HG02610 (cell line): ENCODE data around the gene GAK.

ENCODE experiments used
- ATAC-seq: cut with Tn5 transposase; IDR thresholded peaks from one replicate; pipeline ENCODE4 v1.9.1; 2021; ENCODE audit warnings: mild to moderate bottlenecking, moderate library complexity; ENCODE audit not compliant: unreplicated experiment

Gene GAK

DNA sequence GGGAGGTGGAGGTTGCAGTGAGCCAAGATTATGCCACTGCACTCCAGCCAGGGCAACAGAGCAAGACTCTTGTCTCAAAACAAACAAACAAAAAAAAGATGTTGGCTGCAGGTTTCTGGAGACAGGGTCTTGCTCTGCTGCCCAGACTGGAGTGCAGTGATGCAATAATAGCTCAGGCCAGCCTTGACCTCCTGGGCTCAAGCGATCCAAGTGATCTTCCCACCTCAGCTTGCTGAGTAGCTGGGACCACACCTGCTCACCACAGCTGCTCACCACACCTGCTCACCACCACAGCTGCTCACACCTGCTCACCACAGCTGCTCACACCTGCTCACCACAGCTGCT lies 76.3 kb downstream of the GAK start:
- ATAC-seq: no peak

DNA sequence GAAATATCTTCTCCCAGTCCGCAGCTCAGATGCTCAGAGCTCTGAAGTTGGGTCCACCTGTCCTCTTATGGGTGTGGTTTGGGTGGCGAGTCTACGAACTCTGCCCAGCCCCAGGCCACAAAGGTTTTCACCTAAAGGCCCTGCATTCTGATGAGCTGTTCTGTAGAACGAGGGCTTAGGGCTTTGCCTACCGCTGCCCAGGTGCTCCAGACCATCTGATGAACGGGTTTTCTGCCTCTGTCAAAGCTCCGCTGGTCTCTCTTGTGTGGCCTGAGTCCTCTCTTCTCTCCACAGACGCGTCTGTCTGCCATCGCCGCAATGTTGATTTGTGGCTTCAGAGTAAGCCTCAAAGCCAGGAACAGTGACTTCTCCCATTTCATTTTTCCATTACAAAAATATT lies 77.8 kb downstream of the GAK start:
- ATAC-seq: no peak

DNA sequence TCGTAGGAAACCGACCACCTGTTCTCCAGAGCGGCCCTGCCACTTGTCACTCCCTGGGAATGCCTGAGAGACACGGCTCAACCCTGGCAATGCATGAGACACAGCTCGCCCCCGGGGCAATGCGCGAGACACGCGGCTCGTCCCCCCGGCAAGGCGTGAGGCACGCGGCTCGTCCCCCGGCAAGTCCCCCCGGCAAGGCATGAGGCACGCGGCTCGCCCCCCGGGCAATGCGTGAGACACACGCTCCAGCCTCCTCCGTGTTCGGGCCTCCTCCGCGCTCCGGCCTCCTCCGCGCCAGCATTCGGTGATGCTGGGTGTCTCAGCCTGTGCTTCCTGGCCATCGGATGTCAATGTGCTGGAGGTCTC lies 78.7 kb downstream of the GAK start:
- ATAC-seq: no peak

DNA sequence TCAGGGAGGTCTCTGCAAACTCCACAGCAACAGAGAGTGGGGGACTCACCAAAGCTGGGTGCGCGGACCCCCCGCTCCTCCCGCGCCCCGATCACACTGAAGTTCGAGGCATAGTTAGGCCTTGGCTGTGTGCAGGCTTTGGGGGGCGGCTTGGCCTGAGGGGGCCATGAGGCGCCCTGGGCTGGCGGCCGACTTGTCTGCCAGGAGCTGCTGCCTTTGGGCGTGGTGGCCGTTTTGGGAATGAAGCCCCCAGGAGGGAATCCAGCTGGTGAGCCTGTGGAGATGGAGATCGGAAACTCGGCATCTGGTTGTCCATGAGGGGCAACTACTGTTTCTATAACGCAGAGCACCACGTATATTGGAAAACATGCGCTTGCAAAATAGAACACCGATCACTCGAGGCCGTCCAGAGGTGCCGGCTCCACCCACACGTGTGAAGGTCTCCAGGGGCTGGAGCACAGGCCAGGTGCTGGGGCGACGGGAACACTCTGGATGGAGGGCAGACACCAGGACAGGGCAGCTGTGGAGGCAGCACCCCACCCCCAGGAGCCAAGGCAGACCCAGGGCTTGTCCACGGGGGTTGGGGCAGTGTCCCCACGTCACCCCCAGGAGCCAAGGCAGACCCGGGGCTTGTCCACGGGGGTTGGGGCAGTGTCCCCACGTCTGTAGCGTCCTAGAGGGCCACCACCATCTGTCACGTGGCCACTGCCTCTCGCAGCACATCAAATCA lies 80.2 kb downstream of the GAK start:
- ATAC-seq: no peak

DNA sequence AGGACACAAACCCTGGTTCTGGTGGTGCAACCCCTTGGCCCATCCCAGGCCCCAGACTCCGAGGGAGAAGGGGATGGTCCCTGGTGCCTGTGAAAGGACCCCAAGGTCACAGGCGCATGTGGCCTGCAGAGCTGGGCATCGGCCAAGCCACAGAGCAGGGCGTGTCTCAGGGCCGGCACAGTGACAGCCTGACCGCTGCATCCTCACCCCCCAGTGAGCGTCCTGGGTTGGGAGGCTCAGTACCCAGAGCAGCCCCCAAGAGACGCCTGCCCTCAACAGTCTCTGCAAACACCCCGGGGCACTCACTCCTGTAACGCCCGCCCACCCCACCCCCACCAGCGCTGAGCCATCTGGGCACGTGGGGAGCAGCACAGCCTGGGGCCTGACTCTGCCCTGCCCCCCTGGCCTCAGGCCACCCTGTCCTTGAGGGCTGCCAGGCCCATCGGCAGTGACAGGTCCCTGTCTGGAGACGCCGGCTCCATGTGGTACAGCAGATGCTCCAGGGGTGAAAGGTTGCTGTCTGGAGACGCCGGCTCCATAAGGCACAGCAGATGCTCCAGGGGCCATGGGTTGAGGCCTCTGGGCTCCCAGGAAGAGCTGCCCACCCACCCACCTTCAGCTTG lies 81.7 kb downstream of the GAK start:
- no peak for ATAC-seq

DNA sequence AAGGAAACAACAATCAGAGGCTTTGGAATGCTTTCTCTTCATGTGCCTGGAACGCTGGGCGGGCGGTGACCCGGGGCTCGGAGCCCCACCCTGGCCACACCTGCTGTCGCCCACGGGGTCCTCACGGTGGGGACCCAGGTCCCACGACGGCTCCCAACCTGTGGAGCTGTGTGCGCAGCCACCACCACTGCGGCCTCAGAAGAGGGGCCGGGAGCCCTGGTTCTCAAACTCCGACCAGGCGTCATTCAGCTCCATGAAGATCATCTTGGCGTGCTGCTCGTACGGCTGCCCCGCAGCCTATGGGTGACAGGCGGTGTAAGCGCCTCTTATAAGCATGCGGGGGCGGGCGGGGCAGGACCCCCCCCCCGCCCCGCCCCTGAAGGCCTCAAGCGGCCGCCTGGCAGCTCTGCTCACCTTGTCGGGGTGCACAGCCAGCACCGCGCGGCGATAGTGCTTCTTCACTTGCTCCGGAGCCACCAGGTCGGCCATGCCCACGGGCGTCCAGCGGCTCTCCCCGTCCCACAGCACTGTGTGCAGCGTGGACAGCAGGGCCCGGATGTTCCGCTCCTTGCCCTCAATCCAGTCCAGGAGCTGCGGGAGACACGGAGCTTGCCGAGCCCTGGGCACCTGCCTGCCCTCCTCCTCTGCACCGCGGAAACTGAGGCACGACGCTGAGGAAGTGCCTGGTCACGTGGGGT lies 82.5 kb downstream of the GAK start:
- ATAC-seq: no peak

DNA sequence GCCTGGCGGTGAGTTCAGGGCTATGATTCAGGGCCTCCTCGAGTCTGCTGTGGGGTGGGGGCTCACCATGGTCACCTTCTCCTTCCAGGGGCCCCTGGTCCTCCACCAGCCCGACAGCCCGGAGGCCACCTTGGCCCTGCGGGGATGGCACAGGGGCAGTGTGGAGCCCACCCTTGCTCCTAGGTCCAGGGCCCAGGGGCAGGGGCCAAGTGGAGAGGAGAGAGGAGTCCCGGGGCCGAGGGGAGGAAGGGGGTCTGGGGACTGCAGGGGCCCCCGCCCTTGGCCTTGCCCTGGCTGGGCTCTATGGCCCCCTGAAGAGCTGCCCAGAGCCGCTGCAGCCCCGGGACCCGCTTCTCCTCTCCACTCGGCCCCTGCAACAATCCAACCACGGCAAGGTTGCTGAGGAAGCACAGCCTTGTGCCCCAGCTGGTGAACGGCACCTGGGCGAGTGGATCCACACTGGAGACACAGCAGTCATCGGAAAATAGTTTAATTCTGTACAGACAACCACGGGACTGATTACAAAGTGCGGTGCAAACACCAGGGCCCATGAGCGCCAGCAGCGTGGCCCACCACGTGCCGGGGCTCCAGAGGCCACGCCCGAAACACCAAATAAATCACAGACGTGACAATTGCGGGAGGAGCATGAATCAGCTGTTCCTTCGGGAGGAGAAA lies 83.2 kb downstream of the GAK start:
- ATAC-seq: no peak

DNA sequence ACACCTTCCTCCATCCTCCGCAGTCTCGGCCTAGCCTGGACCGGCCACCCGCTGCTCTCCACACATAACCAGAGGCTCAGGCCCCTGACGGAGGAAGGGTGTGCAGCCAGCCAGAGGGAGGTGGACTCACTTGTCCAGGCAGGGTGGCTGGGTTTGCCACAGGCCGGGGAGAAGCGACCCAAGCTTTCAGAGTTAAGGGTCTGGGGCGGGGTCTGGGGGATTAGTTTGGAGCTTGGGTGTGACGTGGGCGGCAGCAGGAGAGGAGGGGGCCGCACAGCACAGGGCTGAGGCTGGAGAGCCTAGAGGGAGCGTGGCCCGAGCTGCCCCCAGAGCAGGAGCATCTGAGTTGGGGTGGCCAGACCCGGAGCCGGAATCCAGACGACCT lies 83.8 kb downstream of the GAK start:
- no peak for ATAC-seq

DNA sequence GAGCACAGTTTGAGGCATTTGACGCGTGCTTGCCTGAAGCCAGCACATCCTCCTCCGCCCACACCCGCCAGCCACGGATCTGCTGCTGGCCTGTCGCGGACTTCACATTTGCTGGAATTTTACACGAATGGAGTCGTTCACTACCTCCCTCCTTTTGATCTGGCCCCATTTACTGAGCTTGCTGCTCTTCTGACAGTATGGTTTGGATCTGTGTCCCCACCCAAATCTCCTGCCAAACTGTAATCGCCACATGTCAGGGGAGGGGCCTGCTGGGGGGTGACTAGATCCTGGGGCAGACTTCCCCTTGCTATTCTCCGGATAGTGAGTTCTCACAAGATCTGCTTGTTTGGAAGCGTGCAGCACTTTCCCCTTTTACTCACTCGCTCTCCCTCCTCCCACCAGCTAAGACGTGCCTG lies 86.3 kb downstream of the GAK start:
- ATAC-seq: no peak

DNA sequence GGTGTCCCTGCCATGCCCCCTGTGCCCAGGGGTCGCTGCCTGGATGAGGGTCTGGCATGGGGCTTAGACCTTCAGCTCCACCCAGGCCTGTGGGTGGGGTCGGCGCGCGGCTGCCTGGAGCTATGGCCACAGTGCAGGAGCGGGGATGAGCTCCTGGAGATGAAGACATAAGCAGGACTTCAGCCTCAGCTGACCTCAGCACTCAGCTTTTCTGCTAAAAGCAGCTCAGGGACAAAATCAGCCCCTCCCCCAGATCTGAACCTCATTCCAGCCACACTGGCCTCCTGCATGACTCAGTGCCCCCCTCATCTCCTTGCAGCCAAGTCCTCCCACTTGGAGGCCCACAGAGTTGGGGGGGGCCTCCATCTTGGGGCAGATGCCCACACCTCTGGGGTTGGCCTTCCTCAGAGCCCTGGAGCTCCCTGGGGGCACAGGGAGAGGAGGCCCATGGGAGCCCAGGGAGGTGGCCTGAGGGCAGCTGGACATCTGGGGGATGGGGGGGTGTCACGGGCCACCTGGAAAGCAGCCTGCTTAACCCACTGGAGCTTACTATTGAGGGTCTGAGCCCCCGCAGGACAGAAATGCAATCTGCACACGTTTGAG lies 86.8 kb downstream of the GAK start:
- ATAC-seq: no peak

DNA sequence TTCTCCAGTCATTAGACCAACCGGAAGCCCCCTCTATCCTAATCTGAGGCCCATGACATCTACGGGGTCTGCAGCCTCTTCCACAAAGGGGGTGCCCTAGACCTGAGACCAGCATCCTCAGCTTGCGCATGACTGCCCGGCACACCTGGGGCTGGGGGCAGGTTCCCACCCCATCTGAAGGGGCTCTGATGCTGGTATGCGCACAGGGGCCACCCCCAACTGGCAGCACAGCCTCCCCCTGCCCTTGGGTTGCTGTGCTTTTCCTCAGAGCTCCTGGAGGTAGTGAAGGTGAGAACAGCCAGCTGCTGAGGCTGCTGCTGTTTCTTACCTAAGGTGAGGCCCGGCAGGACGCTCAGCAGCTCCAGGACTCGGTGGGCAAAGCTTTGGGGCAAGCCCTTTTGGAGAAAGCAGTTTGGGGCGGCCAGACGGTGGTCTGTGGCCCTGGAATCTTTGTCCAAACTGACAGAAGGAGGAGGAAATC lies 87.3 kb downstream of the GAK start:
- no peak for ATAC-seq

DNA sequence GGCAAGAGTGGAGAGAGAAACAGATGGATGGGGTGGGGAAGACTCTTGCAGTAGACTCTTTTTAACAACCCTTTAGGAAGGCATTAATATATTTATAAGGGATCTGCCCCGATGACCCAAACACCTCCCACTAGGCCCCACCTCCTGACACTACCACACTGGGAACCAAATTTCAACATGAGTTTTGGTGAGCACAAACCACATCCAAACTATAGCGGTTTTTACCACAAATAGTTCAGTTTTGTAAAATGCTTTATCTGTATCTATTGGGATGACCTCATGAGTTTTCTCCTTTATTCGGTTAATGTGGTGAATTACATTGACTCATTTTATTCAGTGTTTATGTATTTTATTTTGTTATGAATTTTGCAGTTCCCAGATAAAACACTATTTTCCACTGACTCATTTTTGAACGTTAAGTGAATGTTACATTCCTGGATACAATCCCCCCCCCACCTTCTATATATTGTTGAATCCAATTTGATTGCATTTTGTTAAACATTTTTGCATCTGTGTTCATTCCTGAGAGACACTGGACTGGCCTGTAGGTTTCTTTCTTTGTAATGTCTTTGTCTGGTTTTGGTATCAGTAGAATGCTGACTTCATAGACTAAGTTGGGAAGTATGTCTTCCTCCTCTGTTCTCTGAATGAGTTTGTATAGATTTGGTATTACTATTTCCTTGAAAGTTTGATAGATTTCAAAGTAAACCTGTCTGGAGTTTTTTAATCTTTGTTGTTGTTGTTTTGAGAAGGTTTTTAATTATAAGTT lies 92.3 kb downstream of the GAK start:
- ATAC-seq: no peak

DNA sequence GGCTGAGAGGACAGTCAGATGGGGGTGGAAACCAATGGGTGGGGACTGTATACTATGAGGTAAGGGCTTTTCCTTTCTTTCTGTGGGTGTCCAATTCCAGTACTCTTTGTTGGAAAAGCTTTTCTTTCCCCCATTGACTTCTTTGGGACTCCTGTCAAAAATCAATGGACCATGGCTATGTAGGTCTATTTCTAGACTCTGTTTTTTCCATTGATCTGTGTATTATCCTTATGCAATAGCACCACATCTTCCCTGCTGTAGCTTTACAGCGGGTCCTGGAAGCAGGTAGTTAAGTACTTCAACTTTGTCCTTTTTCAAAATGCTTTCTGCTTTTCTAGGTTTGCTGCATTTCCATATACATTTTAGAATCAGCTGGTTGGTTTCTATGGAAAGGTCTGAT lies 94.3 kb downstream of the GAK start:
- no peak for ATAC-seq

DNA sequence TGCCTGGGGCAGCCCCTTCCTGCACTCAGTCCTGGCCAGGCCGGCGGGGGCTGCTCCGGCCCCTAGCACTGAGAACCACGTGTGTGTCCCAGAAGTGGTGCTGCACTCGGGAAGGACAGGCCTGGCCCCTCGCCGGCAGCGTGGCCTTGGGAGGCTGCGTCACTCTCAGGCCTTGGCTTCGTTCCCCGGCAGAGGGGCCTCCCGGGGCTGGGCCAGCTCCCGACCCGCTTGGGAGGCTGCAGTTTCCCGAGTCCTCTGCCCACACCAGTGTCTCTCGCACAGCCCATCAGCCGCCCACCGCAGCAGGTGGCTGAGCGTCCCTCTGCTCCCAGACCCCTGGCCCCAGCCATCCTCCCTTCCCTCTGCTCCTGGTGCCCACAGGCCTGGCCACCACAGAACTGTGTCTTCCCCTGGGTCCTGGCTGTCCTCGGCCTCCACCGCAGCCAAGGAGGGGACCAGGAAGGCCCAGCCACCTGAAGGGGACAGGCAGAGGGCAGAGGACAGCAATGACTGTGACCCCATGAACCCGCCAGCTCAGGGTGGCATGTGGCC lies 95.3 kb downstream of the GAK start:
- no peak for ATAC-seq

DNA sequence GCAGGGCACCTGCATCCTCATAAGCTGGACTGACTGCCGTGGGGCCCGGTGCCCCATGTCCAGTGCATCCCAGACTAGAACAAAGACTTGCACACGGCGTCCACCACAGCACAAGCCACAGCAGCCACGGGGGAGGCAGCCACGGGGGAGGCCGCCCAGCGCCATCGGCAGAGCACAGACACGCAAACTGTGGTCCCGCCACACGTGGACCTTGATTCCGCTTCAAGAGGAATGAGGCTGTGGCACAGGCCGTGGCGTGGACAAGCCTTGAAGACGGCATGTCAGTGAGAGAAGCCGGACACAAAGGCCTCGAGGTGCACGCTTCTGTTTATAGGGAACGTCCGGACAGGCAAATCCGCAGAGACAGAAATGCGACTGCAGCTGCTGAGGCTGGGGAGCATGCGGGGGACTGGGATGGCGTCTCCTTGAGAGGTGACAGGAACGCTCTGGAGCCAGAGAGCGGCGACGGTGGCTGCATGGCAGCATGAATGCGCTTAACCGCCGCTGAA lies 96.1 kb downstream of the GAK start:
- no peak for ATAC-seq

DNA sequence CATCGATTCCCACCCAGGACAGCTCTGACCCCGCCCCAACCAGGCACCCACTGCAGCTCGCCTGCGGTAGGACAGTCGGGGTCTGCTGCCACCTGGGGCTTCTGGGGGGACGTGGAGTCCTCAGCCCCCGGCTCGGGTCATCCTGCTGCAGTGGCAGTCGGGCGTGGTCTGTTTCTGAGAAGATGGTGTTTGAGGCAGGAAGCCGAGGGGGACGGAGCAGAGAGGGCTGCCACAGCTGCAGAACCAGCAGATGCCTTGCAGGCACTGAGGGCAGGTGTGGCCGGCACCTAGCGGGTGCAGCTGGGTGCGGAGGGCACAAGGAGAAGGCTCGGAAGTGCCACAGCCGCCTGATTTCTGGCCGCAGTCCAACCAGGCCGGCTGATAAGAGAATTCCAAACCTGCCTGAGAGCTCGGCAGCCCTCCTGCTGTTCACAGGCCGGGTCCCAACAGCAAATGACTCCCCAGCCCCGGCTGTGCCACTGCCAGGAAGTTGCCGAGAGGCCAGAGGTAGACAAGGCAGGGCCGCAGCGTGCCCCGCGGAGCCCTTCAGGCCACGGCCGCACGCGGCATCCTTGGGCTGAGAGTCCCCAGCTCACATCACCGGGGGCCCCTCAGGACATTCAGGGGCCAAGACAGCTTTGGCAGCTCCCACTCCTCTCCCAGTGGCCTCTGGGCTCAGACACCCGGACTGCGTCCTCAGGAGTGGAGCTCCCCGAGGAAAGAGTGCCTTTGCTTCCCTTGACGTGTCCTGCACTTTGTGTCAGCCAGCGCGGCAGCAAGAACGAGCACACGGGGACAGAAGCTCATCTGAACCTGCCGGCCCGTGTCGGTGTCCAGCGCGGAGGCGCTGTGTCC lies 96.7 kb downstream of the GAK start:
- no peak for ATAC-seq

DNA sequence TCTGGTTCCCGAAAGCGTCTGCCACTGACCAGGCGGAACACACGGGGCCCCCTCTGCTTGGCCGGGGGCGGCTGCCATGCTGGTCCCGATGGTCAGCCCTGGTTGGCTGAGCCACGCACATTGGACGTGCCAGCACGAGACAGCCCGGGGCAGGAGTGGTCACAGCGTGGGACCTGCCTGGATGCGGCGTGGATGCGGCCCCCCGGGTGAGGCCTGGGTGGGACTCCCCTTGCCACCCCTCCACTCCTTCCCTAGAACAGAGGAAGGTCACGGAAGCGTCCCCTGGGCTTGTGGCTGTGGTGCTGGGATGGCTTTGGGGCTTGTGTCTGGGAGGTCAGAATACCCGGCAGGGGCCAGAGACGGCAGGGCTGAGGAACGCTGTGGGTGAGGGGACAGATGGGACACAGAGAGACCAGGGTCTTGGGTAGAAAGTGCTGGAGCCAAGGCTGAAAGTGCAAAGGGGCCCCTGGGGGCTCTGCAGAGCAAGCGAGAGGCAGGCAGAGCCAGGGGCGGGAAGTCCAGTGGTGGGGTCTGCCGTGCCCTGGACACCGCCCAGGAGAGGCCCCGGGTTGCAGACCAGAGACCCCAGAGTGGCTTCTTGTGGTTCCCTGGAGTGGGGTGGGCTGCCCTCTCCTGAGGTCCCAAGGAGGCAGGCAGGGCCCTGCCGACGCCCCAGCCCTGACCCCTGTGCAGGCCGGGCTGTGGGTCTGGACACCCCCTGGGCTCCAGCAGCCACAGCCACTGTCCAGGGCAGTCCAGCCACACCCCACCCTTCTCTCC lies 97.6 kb downstream of the GAK start:
- no peak for ATAC-seq

DNA sequence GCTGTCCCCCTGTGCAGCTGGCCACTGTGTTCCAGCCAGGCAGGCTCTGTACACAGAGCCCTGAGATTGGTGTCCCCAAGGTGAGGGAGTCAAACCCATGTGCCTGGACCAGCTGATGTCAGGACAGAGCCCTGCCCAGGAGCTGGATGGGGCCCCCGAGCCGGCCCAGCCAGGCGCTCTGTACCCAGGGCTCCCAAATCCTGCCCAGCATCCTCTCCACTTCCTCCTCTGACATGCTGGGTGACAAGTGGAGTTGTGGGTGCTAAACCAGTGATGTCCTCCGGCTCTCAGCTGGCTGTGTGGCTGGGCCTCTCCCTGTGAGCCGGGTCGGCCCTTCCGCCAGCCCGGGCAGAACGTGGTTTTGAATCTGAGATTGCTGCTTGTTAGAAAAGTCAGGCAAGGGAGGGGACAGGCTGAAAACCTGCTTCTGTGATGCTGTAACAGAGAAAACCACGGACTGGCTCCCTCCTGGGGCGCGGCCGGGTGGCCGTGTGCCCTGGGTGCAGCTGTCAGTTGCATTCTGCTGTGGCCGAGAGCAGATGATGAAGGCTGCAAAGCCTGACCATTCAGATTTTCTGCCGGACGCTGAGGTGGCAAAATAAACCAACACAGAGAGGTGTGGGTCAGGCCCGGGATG lies 98.3 kb downstream of the GAK start:
- ATAC-seq: no peak
